Heart right ventricle (tissue), 16 donors: ENCODE data around the gene DNAJC16. TPM values are rescaled to one million over a fixed set of nuclear protein-coding genes. Genes with fewer than 3 reads are reported as not detected.

Experiments used
- ATAC-seq, 8 donors: fragments of 200-7000 bp; cut with Tn5 transposase; one replicate each; pipeline ENCODE4 v1.9.1; 2020; ENCODE audit warnings: mild to moderate bottlenecking in 8 of 8, moderate library complexity in 8 of 8, moderate number of reproducible peaks in 1 of 8
- DNase-seq, 2 donors: peaks; one replicate each; pipeline ENCODE4 v3.0.0-alpha.2; 2020
- H3K27ac ChIP-seq, 10 donors: fragments of 200-600 bp; sonication (generic) in 2 of 10; one replicate each; pipeline versions ENCODE4 v1.5.0 to v1.8.0; 2020 to 2022; ENCODE audit warnings: mild to moderate bottlenecking in 3 of 10
- H3K27me3 ChIP-seq, 7 donors: fragments of 200-600 bp; one replicate each; pipeline ENCODE4 v1.8.0; 2021 to 2022; ENCODE audit warnings: mild to moderate bottlenecking in 2 of 7
- H3K36me3 ChIP-seq, 9 donors: fragments of 200-600 bp; sonication (generic) in 1 of 9; one replicate each; pipeline versions ENCODE4 v1.5.0 to v1.8.0; 2020 to 2022; ENCODE audit warnings: mild to moderate bottlenecking in 2 of 9
- H3K4me1 ChIP-seq, 9 donors: fragments of 200-600 bp; sonication (generic) in 1 of 9; one replicate each; pipeline versions ENCODE4 v1.5.0 to v1.8.0; 2020 to 2022; ENCODE audit warnings: mild to moderate bottlenecking in 4 of 9
- H3K4me3 ChIP-seq, 10 donors: fragments of 200-600 bp; sonication (generic) in 2 of 10; one replicate each; pipeline versions ENCODE4 v1.5.0 to v1.8.0; 2020 to 2022; ENCODE audit warnings: mild to moderate bottlenecking in 7 of 10, moderate library complexity in 2 of 10
- H3K9me3 ChIP-seq, 11 donors: fragments of 200-600 bp in 10 of 11; sonication (generic) in 2 of 11; one replicate each; pipeline versions ENCODE4 v1.5.0 to v1.8.0; 2013 to 2022; ENCODE audit warnings: mild to moderate bottlenecking in 2 of 11, control low read depth in 1 of 11, moderate library complexity in 1 of 11
- WGBS, 2 donors: extraction: QIAGEN DNeasy Blood & Tissue Kit; methylation state at CpG; one replicate each; pipeline ENCODE4 v1.1.7; 2013; ENCODE audit warnings: inconsistent platforms in 1 of 2; 5-methylcytosine and 5-hydroxymethylcytosine counted together
- intact Hi-C, 10 donors: fragments of 100-400 bp; cut with DNase I; formaldehyde crosslinking; loops; one replicate each; pipeline versions ENCODE4 v1.11.1 to v1.14.2; 2022
- polyA plus RNA-seq, 2 donors: library from polyadenylated mRNA; stranded (reverse); fragments of 200-250 nt; gene quantifications; one replicate each; pipeline ENCODE4 v1.2.3, GENCODE V29; 2013
- total RNA-seq, 10 donors: library from RNA; stranded (reverse); fragmentation: NEBNext Ultra II Directional in 3 of 10; extraction: Animal tissue kit (Norgen Biotek cat#: 25700) in 3 of 10; gene quantifications; one replicate each; pipeline versions ENCODE4 v1.2.1 to v1.2.4, GENCODE V29; 2021 to 2023
- TF ChIP-seq, protein P1 (sequence below), 9 donors: fragments of 200-600 bp; sonication (generic) in 2 of 9; IDR thresholded peaks; one replicate each; pipeline versions ENCODE4 v1.5.0 to v1.8.0; 2021 to 2022; ENCODE audit warnings: antibody characterized with exemption in 9 of 9, mild to moderate bottlenecking in 5 of 9, moderate library complexity in 1 of 9
- donor health status: Arrhythmogenic right ventricular cardiomyopathy.
- donor health status: ischemic (EF 13 %, LVEDD 7.1; RV severe dilation, severe dysfunction).
- donor health status: healthy with polysubstance abuse.
- donor health status: DM: no; HTN: yes; CAD: no.
- donor health status: DM: no; HTN: no; CAD: no.
- donor health status: ischemic (EF 25% LVEDD 6.9; RV normal size, moderate dysfunction).
- donor health status: ischemic (EF 25% LVEDD 5.7; RV mildly dilated, moderate dysfunction).
- donor health status: healthy.
- donor health status: DM: yes; HTN: yes; CAD: no.
- donor health status: Ischemic cardiomyopathy.
- donor health status: ischemic (EF 35%, LVEDD 5.7; RV mildly dilated, moderate dysfunction).
- donor health status: nonischemic (EF 11% LVEDD 7.7; RV severe dilation, severe dysfunction).
- donor health status: DM: yes; HTN: yes; CAD: no.
- donor health status: PGD.
- donor health status: ischemic (EF 29% LVEDD 5.4; RV normal size, mild dysfunction).
- donor health status: nonischemic (EF 23%, LVEDD 6.1; RV moderate dilation, normal function).

The DNAJC16 gene
- total and polyA plus RNA-seq, 12 donors = 4.7 to 22.8 (median 18.3) TPM

DNA sequence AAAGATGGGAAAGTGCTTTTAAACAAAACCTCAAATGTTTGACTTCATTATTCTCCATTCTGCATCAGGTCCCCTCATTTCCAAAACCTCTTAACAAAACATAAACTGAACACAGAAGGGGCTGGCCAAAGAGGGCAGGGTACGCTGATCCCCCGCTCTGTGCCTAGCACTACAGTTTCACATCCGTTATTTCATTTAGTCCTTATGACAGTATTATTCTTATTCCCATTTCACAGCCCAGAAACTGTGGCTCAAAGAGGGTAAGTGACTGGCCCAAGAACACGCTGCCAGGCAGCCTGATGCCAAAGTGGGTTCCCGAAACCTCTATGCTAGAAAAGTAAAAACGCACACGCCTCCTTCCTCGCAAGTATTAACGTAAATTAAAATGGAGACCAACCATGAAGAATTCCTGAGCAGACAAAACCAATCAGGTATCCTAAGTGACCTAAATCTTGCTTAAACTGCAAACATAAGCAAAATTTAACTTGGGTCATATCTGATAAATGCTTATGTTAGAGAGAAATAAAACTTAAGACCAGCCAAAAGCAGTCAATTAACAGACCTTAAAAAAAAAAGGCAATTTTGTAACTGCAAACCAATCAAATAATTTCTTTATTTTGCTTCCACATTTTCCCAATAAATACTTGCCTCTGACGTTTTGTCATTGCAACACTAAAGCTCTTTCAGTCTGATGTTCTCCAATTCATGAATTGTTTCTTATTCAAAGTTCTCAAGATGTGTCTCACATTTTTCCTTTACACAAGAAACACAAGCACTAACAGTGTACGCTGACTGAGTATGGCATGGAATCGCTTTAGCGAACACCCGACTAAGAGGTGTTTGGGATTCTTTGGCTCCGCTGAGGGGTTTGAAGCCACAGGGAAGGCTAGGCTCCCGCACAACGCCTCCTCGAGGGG is 3.3 kb upstream of the DNAJC16 start:
- intact Hi-C loops = loop anchor here in 1 of 10 donors (10.0 kb wide), 1 partner anchor 91 kb away; the partner anchor contains the start of gene DDI2
- TF ChIP-seq, protein P1, sequence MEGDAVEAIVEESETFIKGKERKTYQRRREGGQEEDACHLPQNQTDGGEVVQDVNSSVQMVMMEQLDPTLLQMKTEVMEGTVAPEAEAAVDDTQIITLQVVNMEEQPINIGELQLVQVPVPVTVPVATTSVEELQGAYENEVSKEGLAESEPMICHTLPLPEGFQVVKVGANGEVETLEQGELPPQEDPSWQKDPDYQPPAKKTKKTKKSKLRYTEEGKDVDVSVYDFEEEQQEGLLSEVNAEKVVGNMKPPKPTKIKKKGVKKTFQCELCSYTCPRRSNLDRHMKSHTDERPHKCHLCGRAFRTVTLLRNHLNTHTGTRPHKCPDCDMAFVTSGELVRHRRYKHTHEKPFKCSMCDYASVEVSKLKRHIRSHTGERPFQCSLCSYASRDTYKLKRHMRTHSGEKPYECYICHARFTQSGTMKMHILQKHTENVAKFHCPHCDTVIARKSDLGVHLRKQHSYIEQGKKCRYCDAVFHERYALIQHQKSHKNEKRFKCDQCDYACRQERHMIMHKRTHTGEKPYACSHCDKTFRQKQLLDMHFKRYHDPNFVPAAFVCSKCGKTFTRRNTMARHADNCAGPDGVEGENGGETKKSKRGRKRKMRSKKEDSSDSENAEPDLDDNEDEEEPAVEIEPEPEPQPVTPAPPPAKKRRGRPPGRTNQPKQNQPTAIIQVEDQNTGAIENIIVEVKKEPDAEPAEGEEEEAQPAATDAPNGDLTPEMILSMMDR (IDR thresholded peaks at IDR 0.05) = no peak
- no peaks in the 10 kb centered on the region for H3K36me3 ChIP-seq
- H3K27ac ChIP-seq = peak overlapping the region; percentile 64 to 99 (median 94)
- no peaks in the 10 kb centered on the region for H3K9me3 ChIP-seq
- peak overlapping the region; percentile 44 to 94 (median 69) for H3K4me3 ChIP-seq
- DNase-seq (no peak), ATAC-seq (no peak)
- H3K27me3 ChIP-seq = no peaks in the 10 kb centered on the region
- H3K4me1 ChIP-seq = peaks cover 3 to 48% (median 35%) of the 10 kb centered on the region in 9 donors
- 41% methylated on average over 18 of the region's 18 CpGs for WGBS, 2 donors

DNA sequence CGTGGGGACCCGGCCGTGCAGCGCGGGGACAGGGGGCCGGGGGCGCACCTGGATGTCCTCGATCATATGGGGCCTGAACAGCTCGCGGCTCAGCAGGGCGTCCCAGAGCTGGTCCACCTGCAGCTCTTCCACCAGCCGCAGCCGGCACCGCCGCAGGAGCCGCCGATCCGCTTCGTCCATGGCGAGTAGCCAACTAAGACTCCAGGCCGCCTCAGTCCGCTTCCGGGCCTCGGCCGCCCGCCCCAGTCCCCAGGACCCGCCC is 2.7 kb upstream of the DNAJC16 start, which contains the start of gene CASP9:
Gene CASP9, minus strand, starts transcription at position 195 of the 262 bp plus-strand sequence. Its CDS starts 15 bp downstream, at position 180.
- Histone ChIP-seq H3K27ac (peak within 1 kb of the TSS; percentile 88 to 99 (median 96)), H3K4me1 (peaks cover 3 to 49% (median 37%) of the 10 kb centered on the region in 9 donors), H3K36me3 (peaks cover 0 to 2% (median 0%) of the 10 kb centered on the region in 9 donors), H3K9me3 (no peaks in the 10 kb centered on the region), H3K4me3 (peak within 1 kb of the TSS; percentile 44 to 94 (median 72)), H3K27me3 (no peaks in the 10 kb centered on the region)
- no peak for ATAC-seq
- intact Hi-C loops = loop anchor here in 1 of 10 donors (10.0 kb wide), 1 partner anchor 91 kb away; the partner anchor contains the start of gene DDI2
- TF ChIP-seq, protein P1 (IDR thresholded peaks at IDR 0.05) = no peak
- 0 to 1% methylated on average over 23 to 27 of the region's 27 CpGs for WGBS, 2 donors
- no peak for DNase-seq

DNA sequence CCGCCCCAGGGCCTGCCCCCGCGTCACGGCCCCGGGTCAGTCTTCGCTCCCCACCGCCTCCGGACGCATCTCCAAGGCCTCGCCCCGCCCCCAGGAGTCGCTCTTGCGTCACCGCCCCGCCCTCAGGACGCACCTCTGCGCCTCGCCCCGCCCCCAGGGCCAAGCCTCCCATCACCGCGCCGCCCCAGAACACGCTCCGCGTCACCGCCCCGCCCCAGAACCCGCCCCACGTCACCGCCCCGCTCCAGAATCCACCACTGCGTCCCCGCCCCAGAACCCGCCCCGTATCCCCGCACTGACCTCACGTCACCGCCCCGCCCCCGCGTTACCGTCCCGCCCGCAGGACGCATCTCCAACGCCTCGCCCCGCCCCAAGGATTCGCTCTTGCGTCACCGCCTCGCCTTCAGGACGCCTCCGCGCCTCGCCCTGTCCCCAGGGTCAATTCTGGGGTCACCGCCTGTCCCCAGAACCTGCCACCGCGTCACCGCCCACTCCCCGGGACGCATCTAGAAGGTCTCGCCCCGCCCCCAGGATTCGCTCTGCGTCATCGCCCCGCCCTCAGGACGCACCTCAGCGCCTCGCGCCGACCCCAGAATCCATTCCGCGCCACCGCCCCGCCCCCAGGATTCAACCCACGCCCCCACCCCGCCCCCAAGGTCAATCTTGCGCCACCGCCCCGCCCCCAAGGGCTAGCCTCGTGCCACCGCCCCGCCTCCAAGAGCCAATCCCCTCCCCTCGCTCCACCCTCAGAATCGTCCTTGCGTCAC is 2.2 kb upstream of the DNAJC16 start:
- TF ChIP-seq, protein P1 (IDR thresholded peaks at IDR 0.05) = no peak
- peaks cover 3 to 48% (median 37%) of the 10 kb centered on the region in 9 donors for H3K4me1 ChIP-seq
- DNase-seq (peak; percentile 100), ATAC-seq (peak; percentile 75 to 83 (median 80))
- H3K9me3 ChIP-seq = no peaks in the 10 kb centered on the region
- H3K27me3 ChIP-seq = no peaks in the 10 kb centered on the region
- intact Hi-C loops = loop anchor here in 3 of 10 donors (5.0 to 10.0 kb wide), 2 partner anchors 90 to 93 kb away; partner anchors contain the start of gene DDI2 (in 3 of the 3)
- H3K27ac ChIP-seq = peak overlapping the region; percentile 88 to 99 (median 96)
- peak overlapping the region; percentile 44 to 94 (median 72) for H3K4me3 ChIP-seq
- WGBS, 2 donors = 0 to 1% methylated on average over 48 to 87 of the region's 88 CpGs
- peaks cover 0 to 7% (median 0%) of the 10 kb centered on the region in 9 donors for H3K36me3 ChIP-seq
